ENCODE data around the gene ATL2. TPM values are rescaled to one million over a fixed set of nuclear protein-coding genes. Genes with fewer than 3 reads are reported as not detected.
"Not testable (repeated sequence)": the region's sequence is repeated elsewhere in the genome, so short reads cannot be mapped to it uniquely, and the experiment has no call there.

Gene ATL2
- total RNA-seq, 1 donor from 2014 or later, result 87.2 TPM

GRCh38 chr2:38274286-38275276 lies 102.5 kb downstream of the ATL2 start:
- no peak for DNase-seq (ENCODE audit: low spot score)

- no peak for DNase-seq (ENCODE audit: low spot score)
Measured at GRCh38 chr2:38271697-38272096, 105.4 kb downstream of the ATL2 start.

- no peak for DNase-seq (ENCODE audit: low spot score)
Measured at GRCh38 chr2:38269421-38269820, 107.7 kb downstream of the ATL2 start.

- no peak for DNase-seq (ENCODE audit: low spot score)
Measured at GRCh38 chr2:38268691-38269327, 108.3 kb downstream of the ATL2 start.

- DNase-seq (ENCODE audit: low spot score), result no peak
Measured at GRCh38 chr2:38268001-38268400, 109.1 kb downstream of the ATL2 start.

- DNase-seq (ENCODE audit: low spot score), result no peak
Measured at GRCh38 chr2:38267270-38267925, 109.7 kb downstream of the ATL2 start.

- DNase-seq (ENCODE audit: low spot score), result no peak
Measured at GRCh38 chr2:38266382-38267061, 110.6 kb downstream of the ATL2 start.

- no peak for DNase-seq (ENCODE audit: low spot score)
Measured at GRCh38 chr2:38265461-38265860, 111.6 kb downstream of the ATL2 start.

GRCh38 chr2:38264396-38265221 lies 112.5 kb downstream of the ATL2 start:
- DNase-seq (ENCODE audit: low spot score), result no peak

GRCh38 chr2:38263293-38263692 lies 113.8 kb downstream of the ATL2 start:
- DNase-seq (ENCODE audit: low spot score), result no peak

- no peak for DNase-seq (ENCODE audit: low spot score)
Measured at GRCh38 chr2:38262069-38262871, 114.8 kb downstream of the ATL2 start.

- DNase-seq (ENCODE audit: low spot score), result no peak
Measured at GRCh38 chr2:38261569-38262068, 115.5 kb downstream of the ATL2 start.

GRCh38 chr2:38260972-38261371 lies 116.1 kb downstream of the ATL2 start:
- no peak for DNase-seq (ENCODE audit: low spot score)

- DNase-seq (ENCODE audit: low spot score), result no peak
Measured at GRCh38 chr2:38260469-38260868, 116.6 kb downstream of the ATL2 start.

- DNase-seq (ENCODE audit: low spot score), result no peak
Measured at GRCh38 chr2:38259311-38259710, 117.8 kb downstream of the ATL2 start.

- DNase-seq (ENCODE audit: low spot score), result not testable (repeated sequence)
Measured at GRCh38 chr2:38257680-38258079, 119.4 kb downstream of the ATL2 start.

- no peak for DNase-seq (ENCODE audit: low spot score)
Measured at GRCh38 chr2:38256610-38257009, 120.5 kb downstream of the ATL2 start.

GRCh38 chr2:38255211-38255610 lies 121.9 kb downstream of the ATL2 start:
- DNase-seq (ENCODE audit: low spot score), result no peak

- DNase-seq (ENCODE audit: low spot score), result no peak
Measured at GRCh38 chr2:38254796-38255195, 122.3 kb downstream of the ATL2 start.

GRCh38 chr2:38251940-38252339 lies 125.1 kb downstream of the ATL2 start:
- no peak for DNase-seq (ENCODE audit: low spot score)

Data from ureter (tissue), 1 donor.